OCI-LY1 (cell line): Measurements from ENCODE around the gene TOX2.

Experiments used
- H2AFZ ChIP-seq: fragments of 200-600 bp; sonication (generic), shearing (Covaris generic); 2 replicates; pipeline ENCODE4 v1.6.0; 2014; ENCODE audit warnings: antibody characterized with exemption, mild to moderate bottlenecking, low read length
- H3F3A ChIP-seq: fragments of 200-600 bp; sonication (generic), shearing (Covaris generic); 2 replicates; pipeline ENCODE4 v1.6.0; 2014; ENCODE audit warnings: mild to moderate bottlenecking, antibody characterized with exemption, low read length, moderate library complexity; ENCODE audit not compliant: insufficient read depth
- H3K27ac ChIP-seq: fragments of 200-600 bp; sonication (generic); 2 replicates; pipeline ENCODE4 v1.5.1; 2014; ENCODE audit warnings: low read length, mixed run types, mild to moderate bottlenecking, low read depth; ENCODE audit not compliant: poor library complexity, severe bottlenecking
- H3K27me3 ChIP-seq: fragments of 200-600 bp; sonication (generic); 2 replicates; pipeline ENCODE4 v1.6.0; 2014; ENCODE audit warnings: antibody characterized with exemption, mild to moderate bottlenecking, low read length, moderate library complexity; ENCODE audit not compliant: insufficient read depth
- H3K36me3 ChIP-seq: fragments of 200-600 bp; sonication (generic); 2 replicates; pipeline ENCODE4 v1.6.1; 2014; ENCODE audit warnings: mild to moderate bottlenecking, antibody characterized with exemption, low read length, moderate library complexity, mixed read lengths; ENCODE audit not compliant: insufficient read depth
- H3K4me1 ChIP-seq: fragments of 200-600 bp; sonication (generic); 2 replicates; pipeline ENCODE4 v1.5.1; 2014; ENCODE audit warnings: mild to moderate bottlenecking, low read length, moderate library complexity; ENCODE audit not compliant: insufficient read depth, severe bottlenecking
- H3K4me2 ChIP-seq: fragments of 200-600 bp; sonication (generic), shearing (Covaris generic); 2 replicates; pipeline ENCODE4 v1.6.1; 2014; ENCODE audit warnings: low read length
- H3K4me3 ChIP-seq: fragments of 200-600 bp; sonication (generic); 2 replicates; pipeline ENCODE4 v1.5.1; 2014; ENCODE audit warnings: low read length, low read depth, mild to moderate bottlenecking, mixed read lengths; ENCODE audit not compliant: poor library complexity, severe bottlenecking
- H3K79me2 ChIP-seq: fragments of 200-600 bp; shearing (Covaris generic); 2 replicates; pipeline ENCODE4 v1.6.1; 2016; ENCODE audit warnings: mixed run types, low read length, mixed read lengths; ENCODE audit not compliant: insufficient read depth
- H3K9ac ChIP-seq: fragments of 200-600 bp; sonication (generic), shearing (Covaris generic); 2 replicates; pipeline ENCODE4 v1.6.1; 2014; ENCODE audit warnings: mild to moderate bottlenecking, low read length, mixed read lengths
- H3K9me2 ChIP-seq: fragments of 200-600 bp; sonication (generic), shearing (Covaris generic); 2 replicates; pipeline ENCODE4 v1.6.1; 2014; ENCODE audit warnings: low read depth, mild to moderate bottlenecking, low read length, mixed read lengths
- H3K9me3 ChIP-seq: fragments of 200-600 bp; shearing (Covaris generic); 2 replicates; pipeline ENCODE4 v1.6.1; 2014; ENCODE audit warnings: low read length, mixed read lengths
- H4K20me1 ChIP-seq: fragments of 200-600 bp; sonication (generic), shearing (Covaris generic); 2 replicates; pipeline ENCODE4 v1.6.0; 2016; ENCODE audit warnings: mild to moderate bottlenecking, low read length; ENCODE audit not compliant: insufficient read depth
- CTCF ChIP-seq: fragments of 200-600 bp; sonication (generic), shearing (Covaris generic); IDR thresholded peaks from 2 replicates; pipeline ENCODE4 v1.5.1; 2017; ENCODE audit warnings: mild to moderate bottlenecking, antibody characterized with exemption, low read length, moderate library complexity, mixed read lengths
- EZH2 ChIP-seq: fragments of 200-600 bp; sonication (generic), shearing (Covaris generic); IDR thresholded peaks from 2 replicates; pipeline ENCODE4 v1.8.0; 2017; ENCODE audit warnings: borderline replicate concordance, mixed run types, mild to moderate bottlenecking, antibody characterized with exemption, low read length, moderate library complexity, mixed read lengths

TOX2 gene

GRCh38 chr20:43955062-43955749, 40.6 kb downstream of the TOX2 start:
- Histone ChIP-seq H3F3A (no peaks in the 10 kb centered on the region), H3K9ac (peak overlapping the region; percentile 58), H3K4me3 (peak overlapping the region; percentile 15), H3K9me2 (no peaks in the 10 kb centered on the region), H3K27me3 (no peaks in the 10 kb centered on the region), H4K20me1 (no peaks in the 10 kb centered on the region), H3K9me3 (peaks cover 8% of the 10 kb centered on the region), H3K4me1 (peaks cover 63% of the 10 kb centered on the region), H2AFZ (no peak overlapping the region), H3K36me3 (no peaks in the 10 kb centered on the region; the same call in 1 of the 2 replicates), H3K79me2 (no peaks in the 10 kb centered on the region), H3K27ac (peak overlapping the region; percentile 91), H3K4me2 (peak overlapping the region; percentile 54)
- TF ChIP-seq CTCF (no peak), EZH2 (no peak)

GRCh38 chr20:43955750-43956191, 41.1 kb downstream of the TOX2 start:
- H3K79me2 ChIP-seq = no peaks in the 10 kb centered on the region
- no peaks in the 10 kb centered on the region for H3K27me3 ChIP-seq
- H3F3A ChIP-seq = no peaks in the 10 kb centered on the region
- TF ChIP-seq CTCF = no peak
- H3K27ac ChIP-seq = peak overlapping the region; percentile 91
- H3K9ac ChIP-seq = peak overlapping the region; percentile 58
- H2AFZ ChIP-seq = no peak overlapping the region
- H4K20me1 ChIP-seq = no peaks in the 10 kb centered on the region
- H3K9me2 ChIP-seq = no peaks in the 10 kb centered on the region
- peak overlapping the region; percentile 15 for H3K4me3 ChIP-seq
- no peaks in the 10 kb centered on the region; the same call in 1 of the 2 replicates for H3K36me3 ChIP-seq
- peaks cover 57% of the 10 kb centered on the region for H3K4me1 ChIP-seq
- peaks cover 8% of the 10 kb centered on the region for H3K9me3 ChIP-seq
- H3K4me2 ChIP-seq = peak overlapping the region; percentile 54

- Histone ChIP-seq H3K4me2 (no peak overlapping the region), H3K79me2 (no peaks in the 10 kb centered on the region)
These were observed 42.7 kb downstream of the TOX2 start for GRCh38 chr20:43957392-43957791.

More at GRCh38 chr20:43957392-43957791, 42.7 kb downstream of the TOX2 start:
- Histone ChIP-seq H3K27me3 (no peaks in the 10 kb centered on the region), H2AFZ (no peak overlapping the region), H3K4me1 (peaks cover 51% of the 10 kb centered on the region), H4K20me1 (no peaks in the 10 kb centered on the region), H3K9ac (no peak overlapping the region), H3K9me3 (peaks cover 8% of the 10 kb centered on the region), H3K27ac (no peak overlapping the region), H3K36me3 (no peaks in the 10 kb centered on the region; the same call in 1 of the 2 replicates), H3F3A (no peaks in the 10 kb centered on the region), H3K9me2 (no peaks in the 10 kb centered on the region), H3K4me3 (no peak overlapping the region)
- TF ChIP-seq CTCF (no peak), EZH2 (no peak)
